Activated CD4-positive, alpha-beta T cell treated with anti-CD3 and anti-CD28 coated beads for 24 hours (primary cell): ENCODE measurements around the gene TRIM40.

Experiments
- DNase-seq, 2 donors: peaks; one replicate each; pipeline ENCODE4 v3.0.0-alpha.2; 2020; ENCODE audit warnings: low read depth in 2 of 2

TRIM40 gene

GRCh38 chr6:30135757-30136156 lies at the start of gene TRIM40:
TRIM40 (plus strand) TSS chr6:30136140; CDS start chr6:30137037, 897 bp downstream.
- DNase-seq = no peak

DNA sequence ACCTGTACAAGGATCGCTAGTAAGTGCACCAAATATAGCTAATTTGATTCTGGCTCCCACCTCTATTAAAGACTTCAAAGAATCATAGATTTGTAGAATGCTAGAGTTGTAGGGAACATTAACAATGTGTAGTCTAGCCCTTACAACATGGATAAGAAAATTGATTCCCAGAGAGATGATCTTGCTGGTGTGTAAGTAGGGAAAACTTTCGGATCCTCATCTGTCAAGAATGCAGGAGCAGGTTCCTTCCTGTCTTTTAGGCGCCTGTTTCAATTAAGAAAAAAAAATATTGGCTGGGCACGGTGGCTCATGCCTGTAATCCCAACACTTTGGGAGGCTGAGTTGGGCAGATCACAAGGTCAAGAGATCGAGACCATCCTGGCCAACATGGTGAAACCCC lies 48.1 kb upstream of the TRIM40 start:
- DNase-seq = no peak

DNA sequence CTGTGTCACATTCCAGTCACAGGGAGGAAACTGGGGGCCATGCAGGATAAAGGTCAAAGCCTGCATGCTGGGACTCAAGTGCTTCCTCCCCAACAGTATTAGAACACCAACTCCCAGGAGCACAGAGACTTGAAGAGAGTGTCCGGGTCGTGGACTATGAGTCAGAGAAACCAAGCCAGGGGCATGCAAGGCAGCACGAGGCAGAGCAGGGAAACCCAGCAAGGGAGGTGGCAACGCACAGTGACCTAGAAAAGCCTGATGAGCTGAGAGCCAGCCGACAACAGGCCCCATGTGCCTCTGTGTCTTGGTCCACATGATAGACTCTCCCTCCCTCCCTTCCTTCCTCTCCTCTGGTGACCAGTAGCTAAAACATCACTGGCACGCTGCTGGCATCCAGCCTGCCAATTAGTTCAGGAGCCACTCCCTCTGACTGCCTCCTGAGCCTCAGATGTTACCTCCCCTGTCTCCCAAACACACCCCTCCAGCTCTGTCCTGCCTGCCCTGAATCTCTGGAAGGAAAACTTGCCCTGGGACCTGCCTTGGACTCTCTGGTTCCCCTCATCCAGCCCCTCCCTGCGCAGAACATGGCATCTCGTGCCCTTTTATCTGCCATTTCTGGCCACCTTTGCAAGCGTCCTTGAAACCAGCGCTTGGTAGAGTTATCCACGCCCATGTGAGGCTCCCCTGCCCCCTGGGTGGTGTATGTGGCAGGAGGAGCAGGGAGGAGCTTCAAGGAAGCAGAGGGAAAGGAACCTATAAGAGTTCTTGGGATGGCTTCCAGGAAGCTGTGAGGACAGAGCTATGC lies 44.2 kb upstream of the TRIM40 start:
- no peak for DNase-seq

GRCh38 chr6:30092852-30093543 lies 42.9 kb upstream of the TRIM40 start:
- no peak for DNase-seq

DNA sequence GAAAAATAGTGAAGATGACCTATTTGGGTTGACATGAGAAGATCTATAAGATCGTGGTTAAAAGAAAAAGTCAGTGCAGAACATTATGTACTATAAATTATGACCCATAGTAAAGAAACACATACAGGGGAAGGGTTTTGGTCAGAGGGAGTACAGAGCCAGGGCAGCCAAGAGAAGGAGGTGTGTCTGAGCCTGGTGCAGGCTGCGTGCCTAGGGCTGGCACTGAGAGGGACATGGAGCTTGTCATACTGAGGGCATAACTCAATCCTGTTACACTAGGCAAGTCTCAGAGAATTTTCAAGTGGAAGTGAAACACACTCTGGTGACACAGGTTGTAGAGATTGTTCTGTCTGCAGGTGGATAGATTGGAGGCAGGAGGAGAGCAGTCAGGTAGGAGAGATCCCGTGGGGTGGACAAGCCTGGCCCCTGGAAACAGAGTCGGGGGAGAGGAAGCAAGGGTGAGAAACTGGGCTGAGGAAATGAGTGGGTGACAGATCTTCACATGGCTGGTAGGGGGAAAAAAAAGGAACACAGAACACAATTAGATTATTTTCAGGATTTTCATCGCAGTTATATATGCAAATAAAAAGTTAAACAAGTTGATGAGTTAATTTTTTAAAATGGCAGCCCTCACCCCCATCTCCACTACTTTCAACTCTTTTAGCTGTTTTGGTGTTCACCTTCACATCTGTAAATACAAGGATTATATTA lies 41.8 kb upstream of the TRIM40 start:
- DNase-seq = no peak

DNA sequence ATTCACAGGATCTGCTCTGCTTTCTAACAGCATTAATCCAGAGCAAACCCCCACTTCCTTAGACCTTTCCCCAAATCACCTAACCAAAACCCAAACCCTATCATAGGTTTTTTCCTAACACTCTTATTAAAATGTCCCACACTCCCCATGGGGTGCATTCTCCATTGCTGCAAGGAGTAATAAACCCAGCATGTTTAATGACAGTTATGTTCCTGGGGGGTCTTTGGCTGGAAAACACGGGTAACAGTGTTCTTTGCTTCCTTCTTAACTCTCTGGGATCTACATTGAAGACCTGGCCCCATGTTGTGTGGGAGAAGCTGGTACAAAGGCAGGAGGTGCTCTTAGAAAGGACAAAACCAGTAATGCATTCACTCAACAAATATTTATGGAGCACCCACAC lies 39.1 kb upstream of the TRIM40 start:
- no peak for DNase-seq

- no peak for DNase-seq
Measured at GRCh38 chr6:30097902-30098768, 37.8 kb upstream of the TRIM40 start.

- DNase-seq = no peak
Measured at GRCh38 chr6:30100154-30100553, 35.8 kb upstream of the TRIM40 start.

DNA sequence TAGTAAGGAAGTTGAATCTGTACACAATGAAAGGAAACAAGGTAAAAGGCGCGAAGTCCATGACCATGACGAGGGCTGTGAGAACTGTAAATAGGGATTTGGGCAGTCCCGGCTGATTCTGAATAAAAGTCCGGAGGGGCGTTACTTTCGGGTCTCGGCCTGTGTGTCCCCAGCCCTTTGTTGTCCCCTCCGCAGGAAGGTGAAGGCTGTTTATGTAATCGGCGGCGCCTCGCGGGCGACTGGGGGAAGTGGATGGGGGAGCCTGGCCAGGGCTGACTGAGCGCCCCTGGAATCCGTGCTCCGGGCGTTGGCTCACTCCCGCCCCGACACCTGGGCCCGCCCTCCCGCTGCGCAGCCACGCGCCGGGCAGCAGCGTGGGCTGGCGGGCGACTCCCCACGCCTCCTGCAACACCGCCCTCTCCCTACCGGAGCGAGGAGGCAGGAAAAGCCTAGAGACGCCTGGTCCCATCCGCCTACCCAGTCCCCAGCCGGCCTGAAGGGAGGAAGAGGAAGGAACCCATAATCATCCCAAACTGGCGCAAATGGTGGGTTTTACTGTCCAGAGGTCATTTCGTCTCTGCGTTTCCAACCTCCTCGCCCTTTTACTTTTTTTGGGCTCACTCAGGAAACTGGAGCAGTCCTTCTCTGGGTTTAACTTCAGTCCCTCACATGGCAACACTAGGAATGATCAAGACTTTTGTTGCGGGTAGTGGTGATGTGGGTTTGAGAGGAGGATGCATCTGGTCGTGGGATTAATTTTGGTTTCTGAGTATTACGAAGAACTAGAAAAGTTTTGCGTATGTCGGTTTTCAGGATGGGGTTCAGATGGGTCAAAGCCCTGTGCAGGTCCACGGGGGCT lies 35.1 kb upstream of the TRIM40 start:
- DNase-seq = no peak

DNA sequence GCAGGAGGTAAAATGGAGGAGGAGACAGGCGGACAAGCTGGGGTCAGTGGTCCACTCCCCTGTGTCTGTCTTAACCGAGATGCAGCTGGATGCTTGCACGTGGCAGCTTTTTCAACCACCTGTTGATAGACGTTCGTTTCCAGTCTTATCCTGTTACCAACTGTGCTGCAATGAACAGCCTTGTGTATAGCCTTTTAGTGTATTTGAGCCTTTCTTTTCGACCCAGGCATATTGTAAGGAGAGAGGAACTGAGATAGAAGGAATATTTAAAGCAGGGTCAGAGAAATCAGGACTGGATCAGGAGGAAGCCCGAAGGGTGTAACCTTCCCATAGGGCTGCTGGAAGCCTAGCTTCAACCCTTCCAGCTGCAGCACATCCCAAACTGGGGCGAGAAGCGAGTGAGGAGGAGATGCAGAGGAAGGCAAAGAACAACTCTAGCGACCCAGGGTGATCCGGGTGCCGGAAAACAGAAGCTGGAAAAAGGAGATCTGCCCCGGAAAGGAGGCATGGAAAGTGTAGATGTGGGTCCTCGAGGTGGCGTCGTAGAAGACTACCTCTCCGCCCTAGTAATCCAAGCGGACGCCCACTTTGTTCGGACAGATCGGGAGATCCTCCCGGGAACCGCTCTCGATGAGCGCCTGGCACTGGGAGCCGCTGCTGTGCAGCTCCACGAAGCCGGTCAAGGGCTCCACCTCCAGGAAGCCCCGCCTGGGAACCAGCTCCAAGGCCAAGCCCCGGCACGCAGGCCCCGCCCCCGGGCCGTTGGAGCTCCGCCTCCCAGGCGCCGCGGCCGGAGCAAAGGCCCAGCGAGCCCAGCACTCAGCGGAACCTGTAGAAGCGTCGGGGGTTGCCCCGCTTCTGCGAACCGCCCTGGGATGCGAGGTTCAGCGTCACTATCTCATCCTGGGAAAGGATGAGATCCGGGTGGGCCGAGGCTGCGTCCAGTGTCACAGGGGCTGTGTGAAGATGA lies 34.2 kb upstream of the TRIM40 start:
- DNase-seq = peak; percentile 46 to 63

- no peak for DNase-seq
Measured at GRCh38 chr6:30102414-30102969, 33.4 kb upstream of the TRIM40 start.

- peak; percentile 77 to 78 for DNase-seq
Measured at GRCh38 chr6:30102970-30103871, 32.7 kb upstream of the TRIM40 start.

DNA sequence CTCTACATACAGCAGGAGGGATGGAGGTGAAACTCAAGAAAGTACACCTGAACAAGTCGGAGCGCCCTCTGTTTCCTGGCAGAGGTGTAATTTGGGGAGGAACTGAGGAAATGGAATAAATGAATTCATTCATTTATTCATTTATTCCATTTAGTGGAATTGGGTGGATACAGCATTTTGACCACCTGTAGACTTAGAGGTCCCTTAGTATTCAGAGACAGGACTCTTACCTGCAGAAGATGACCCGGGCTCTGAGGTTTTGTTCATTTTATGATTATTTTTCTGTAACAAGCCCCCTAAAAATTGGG lies 32.1 kb upstream of the TRIM40 start:
- DNase-seq = no peak

DNA sequence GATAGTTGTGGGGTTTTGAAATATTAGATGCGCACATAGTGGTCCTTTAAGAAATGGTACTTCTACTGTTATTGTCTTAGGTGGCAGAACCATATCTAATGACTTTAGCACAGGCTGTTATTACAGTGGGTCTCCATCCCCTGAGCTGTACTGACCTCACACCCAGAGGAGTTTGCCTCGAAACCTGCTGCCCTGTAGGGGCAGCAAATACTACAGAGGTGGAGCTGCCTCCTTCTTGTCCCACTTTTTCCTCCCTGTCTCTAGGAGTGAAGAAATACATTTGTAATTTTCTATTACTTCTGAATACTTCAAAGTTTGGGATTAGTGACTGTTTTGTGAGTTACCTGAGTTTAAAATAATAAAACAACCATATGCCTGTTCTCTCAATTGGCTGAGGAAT lies 31.3 kb upstream of the TRIM40 start:
- no peak for DNase-seq

- DNase-seq = no peak
Measured at GRCh38 chr6:30111266-30111856, 24.6 kb upstream of the TRIM40 start.

- DNase-seq = no peak
Measured at GRCh38 chr6:30112402-30112994, 23.4 kb upstream of the TRIM40 start.

- DNase-seq = no peak
Measured at GRCh38 chr6:30113003-30113759, 22.8 kb upstream of the TRIM40 start, which contains the start of gene TRIM31. TRIM31 (minus strand) TSS chr6:30113090; CDS start chr6:30112805, 285 bp downstream.
